Measurements from ENCODE around the gene NIT1.

The NIT1 gene, protein sequence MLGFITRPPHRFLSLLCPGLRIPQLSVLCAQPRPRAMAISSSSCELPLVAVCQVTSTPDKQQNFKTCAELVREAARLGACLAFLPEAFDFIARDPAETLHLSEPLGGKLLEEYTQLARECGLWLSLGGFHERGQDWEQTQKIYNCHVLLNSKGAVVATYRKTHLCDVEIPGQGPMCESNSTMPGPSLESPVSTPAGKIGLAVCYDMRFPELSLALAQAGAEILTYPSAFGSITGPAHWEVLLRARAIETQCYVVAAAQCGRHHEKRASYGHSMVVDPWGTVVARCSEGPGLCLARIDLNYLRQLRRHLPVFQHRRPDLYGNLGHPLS

GRCh38 chr1:161117759-161118581, at the start of gene NIT1, which contains the start of gene PFDN2:
Gene NIT1 (plus strand): TSS chr1:161118105. CDS start chr1:161118177, 72 bp downstream.
Gene PFDN2 (minus strand): TSS chr1:161118037. CDS start chr1:161118026, 11 bp downstream.
- DNase-seq: peak; percentile 70

DNA sequence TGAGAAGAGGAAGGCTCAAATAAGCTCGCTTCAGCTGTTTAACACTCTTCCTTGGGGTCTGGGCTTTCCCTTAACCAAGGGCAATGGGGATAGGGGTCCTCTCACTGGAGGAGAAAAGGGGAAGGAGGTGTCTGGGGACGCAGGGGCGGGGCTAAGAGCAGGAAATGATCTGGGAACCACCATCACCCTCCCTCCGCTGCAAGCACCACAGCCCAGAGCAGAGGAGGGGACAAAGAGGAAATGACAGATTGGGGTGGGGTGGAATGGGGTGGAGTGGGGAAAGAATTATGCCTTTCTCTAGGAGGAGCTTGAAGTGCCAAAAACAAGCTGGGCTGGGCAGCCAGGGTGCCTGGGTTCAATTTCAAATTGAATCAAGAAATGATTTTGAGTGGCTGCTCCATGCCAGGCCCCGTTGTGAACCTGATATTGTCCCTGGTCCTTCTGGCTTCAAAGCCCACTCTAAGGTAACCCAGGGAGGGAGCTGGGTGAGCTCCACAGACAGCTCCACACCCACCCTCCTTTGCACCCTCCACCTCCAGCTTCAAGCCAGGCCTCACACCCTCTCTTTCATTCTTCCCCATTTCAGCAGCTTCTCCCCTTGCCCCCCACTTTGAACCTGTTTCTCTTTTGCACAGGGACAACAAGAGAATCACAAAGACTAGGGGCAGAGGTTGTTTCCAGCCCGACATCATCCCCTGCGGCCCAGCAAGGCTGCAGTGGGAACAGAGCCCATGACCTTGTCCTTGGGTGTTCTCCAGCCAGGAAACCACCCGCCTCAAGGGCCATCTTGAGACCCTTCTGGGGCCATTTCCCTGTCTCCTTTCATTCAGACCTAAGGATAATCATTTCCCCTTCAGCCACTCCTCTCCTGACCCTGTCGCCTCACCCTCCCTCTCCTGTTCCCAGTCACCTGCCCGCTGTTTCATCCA, 49.3 kb upstream of the NIT1 start:
- peak; percentile 89 for DNase-seq

- peak; percentile 27 for DNase-seq
These were observed 48.7 kb upstream of the NIT1 start for GRCh38 chr1:161069241-161069640.

DNA sequence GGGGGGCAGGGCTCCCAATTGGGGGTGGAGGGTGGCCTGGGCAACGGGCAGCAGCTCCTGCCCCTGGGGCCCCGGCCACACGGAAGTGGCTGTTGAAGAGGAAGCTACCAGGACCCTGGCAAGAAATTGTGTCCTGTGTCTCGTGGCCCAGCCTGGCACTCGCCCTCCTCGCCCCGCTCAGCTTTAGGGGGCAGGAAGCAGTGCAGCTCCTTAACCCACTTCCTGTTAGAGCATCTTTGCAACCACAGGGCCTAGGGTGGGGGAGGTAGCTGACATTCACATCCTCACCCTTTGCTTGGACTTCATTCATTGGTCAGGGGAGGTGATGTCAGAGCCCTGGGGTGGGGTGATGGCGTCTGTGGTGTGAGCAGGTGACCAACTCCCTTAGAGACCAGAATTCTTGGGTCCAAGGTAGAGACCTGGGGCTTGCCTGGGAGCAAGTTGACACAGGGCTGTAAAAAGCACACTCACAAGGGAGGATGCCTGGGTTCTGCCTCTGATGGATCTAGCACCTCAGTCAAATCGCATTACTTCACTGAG, 48.1 kb upstream of the NIT1 start, which contains the start of gene ARHGAP30:
TSS of gene ARHGAP30 (minus strand) at position 161 of the 540 bp plus-strand sequence. CDS start 267 bp downstream, outside the sequence.
- DNase-seq: peak; percentile 95

DNA sequence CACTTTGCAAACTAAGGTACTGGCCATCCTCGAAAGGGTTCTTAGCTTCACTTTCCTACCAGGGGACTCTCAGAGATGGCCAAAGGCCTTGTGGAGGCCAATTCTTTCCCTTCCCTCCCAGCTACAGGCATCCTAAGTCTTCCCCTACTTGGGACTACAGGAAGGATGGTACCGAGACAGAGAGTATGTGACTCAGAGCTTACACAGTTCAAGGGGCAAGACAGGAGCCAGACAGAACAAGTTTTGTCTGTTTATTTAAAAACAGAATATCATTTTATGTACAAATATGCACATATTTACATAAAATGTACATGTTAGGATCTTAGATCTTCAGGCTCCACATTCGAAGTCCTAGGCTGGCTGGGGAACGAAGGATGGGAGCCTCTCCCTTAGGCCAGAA, 47.1 kb upstream of the NIT1 start:
- DNase-seq: no peak

- peak; percentile 46 for DNase-seq
These were observed 46.0 kb upstream of the NIT1 start for GRCh38 chr1:161071886-161072371.

- DNase-seq: no peak
These were observed 45.0 kb upstream of the NIT1 start for GRCh38 chr1:161072751-161073449.

- DNase-seq: no peak
These were observed 44.3 kb upstream of the NIT1 start for GRCh38 chr1:161073474-161074121.

DNA sequence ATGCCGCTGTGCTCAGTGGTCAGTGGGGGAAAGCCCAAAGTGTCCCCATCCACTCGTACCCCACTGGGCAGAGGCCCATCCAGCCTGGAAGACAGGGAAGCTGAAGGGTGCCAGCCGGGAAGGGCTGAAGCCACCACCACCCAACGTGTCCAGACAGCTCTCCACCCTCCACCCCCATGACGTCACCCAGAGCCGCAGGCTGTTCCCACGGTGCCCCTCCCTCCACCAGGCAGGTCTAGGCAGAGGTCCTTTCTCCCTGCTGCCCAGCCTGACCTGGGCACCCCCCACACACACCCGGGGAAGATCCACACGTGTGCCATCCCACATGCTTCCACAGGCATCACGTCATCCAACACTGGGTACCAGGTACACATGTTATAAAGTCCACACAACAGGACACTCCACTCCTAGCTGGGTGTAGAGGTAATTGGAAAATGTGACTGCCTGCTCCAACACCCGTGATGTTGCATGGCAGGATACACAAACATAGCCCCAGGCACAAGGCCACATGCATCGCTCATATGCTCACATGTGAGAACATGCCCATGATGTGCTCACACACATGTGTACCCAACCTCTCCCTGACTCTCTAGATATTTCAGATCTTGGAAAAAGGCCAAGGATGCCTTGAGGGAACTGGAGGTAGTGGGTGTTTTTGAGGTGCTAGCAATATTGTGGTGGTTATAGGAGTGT, 43.1 kb upstream of the NIT1 start:
- no peak for DNase-seq

DNA sequence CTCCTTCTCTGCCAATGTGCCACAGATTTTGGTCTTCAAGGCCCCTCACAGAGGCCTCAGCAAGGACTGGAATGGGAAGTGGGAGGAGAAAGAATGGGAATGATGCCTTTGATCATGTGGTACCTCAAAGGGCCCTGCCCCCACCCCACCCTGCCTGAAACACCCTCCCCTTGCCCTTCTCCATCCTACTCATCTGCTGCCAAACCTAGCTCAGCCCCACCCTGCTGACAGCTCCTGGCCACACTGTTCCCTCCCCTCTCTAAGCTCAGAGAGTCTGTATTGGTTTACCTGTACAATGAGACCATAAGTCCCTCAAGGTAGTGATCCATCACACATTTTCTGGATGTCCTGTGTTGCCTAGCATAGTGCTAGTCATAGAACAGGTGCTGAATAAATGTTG, 41.5 kb upstream of the NIT1 start:
- DNase-seq: no peak

GRCh38 chr1:161077426-161077825, 40.5 kb upstream of the NIT1 start:
- DNase-seq: no peak

DNA sequence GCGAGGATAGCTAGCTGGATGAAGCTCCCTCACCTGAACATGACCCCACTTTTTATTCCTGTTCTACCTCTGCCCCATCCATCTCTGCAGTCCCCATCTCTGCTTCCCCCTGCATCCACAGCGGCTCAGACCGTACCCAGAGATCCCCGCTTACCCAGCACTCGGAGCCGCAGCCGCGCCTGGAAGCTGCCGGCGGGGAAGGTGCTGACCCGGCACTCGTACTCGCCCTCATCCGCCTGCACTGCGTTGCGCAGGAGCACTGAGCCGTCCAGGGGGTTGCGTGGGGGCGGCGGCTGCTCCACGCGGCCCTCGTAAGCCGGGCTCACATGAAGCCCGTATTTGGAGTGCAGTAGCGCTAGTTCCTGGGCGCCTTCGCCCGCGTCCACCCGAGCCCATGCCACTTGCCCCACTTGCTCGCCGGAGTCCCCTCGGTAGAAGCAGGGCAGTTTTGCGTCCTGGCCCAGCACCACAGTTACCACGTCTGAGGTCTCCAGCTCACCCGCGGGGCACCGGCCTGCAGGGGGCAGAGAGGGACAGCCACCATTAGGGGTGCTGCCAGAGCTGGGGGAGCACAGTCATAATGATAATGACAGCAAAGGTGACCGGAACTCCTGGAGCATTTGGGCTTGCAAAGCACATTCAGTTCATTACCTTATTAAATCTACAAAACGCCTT, 38.3 kb upstream of the NIT1 start:
- no peak for DNase-seq

- no peak for DNase-seq
These were observed 37.2 kb upstream of the NIT1 start for GRCh38 chr1:161080441-161081405.

GRCh38 chr1:161081519-161081918, 36.4 kb upstream of the NIT1 start:
- no peak for DNase-seq

DNA sequence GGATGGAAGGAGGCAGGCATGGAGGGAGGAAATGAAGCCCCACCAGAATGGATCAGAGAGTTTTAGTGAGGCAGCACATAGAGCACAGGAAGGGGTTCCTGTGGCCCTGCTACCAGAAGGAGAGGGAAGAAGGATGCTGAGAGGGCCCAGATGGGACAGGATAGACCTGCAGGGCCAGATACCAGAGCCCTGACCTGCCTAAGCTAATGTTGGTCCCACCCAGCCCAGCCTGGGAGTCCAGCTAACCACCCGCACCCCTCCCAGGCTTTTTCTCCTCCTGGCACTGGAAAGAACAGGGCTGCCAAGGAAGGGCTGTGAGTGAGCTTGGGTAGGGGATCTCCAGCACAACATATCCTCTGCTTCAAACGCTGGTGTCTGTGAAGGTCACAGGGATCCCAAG, 35.4 kb upstream of the NIT1 start:
- no peak for DNase-seq

DNA sequence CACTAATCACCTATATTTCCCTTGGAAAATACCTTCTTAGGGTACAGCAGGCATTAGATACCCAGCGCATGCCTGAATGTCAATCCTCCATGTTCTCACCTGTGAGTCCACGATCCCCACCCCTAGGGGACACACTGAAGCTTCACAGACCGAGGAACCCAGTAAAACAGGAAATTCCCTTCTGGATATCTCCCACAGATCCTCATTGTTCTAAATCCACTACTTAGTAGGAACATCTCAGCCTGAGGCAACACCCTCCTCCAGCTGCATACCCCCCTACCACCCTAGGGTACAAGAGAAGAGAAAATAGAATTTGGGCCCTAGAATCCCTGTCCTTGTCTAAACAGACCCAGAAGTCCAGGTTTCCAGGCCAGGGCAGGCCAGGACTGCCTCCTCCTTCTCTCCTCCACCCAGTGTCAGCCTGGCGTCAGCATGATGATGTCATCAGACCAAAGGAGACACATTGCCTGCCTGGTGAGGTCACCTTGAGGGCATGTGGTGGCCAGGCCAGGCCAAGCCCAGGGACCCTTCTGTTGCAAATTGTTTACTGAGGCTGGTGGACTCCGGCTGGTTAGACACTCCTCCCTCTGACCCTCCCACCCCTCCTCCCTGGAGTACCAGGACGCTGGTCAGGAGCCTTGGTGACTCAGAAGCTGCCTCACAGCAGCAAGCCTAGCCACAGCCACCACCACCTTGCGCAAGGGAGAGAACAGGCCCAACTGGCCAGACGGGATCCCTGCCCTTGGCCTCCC, 34.7 kb upstream of the NIT1 start:
- peak; percentile 14 for DNase-seq

- DNase-seq: no peak
These were observed 33.9 kb upstream of the NIT1 start for GRCh38 chr1:161083748-161084596.
